Coronary artery (tissue), 2 donors: ENCODE measurements around the gene ARL6IP5.

Experiments used
- DNase-seq: peaks from one replicate; pipeline ENCODE4 v3.0.0-alpha.2; 2017; ENCODE audit warnings: low spot score
- H3K27ac ChIP-seq, 2 donors: fragments of 200-600 bp; sonication (generic); one replicate each; pipeline ENCODE4 v1.5.1; 2016 to 2019
- H3K4me3 ChIP-seq: fragments of 200-600 bp; sonication (generic); 2 replicates; pipeline ENCODE4 v1.5.1; 2016; ENCODE audit warnings: mild to moderate bottlenecking, moderate library complexity
- TF ChIP-seq, protein P1 (sequence below): fragments of 200-600 bp; sonication (generic); IDR thresholded peaks from one replicate; pipeline ENCODE4 v1.5.1; 2019; ENCODE audit warnings: antibody characterized with exemption

Gene ARL6IP5

DNA sequence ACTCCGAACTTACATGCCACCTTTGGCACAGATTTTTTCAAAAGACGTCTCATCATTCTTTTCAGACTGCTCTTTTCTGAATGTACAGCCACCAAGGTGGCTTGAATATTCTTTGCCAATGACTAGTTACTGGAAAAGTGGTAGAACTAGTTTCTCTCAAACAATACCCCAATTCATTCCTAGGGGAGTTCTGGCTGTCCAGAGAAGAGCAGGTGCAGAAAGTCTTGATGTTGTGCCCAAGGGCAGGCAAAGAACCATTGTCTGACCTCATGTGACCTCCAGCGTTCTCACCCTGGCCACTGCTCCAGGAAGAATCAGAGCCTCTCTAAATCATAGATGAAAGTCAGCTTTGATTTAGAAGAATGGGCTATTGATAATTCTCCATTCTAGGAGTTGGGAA, 32.2 kb downstream of the ARL6IP5 start:
- Histone ChIP-seq H3K27ac (no peak overlapping the region), H3K4me3 (no peak overlapping the region)
- DNase-seq: no peak
- TF ChIP-seq, protein P1, sequence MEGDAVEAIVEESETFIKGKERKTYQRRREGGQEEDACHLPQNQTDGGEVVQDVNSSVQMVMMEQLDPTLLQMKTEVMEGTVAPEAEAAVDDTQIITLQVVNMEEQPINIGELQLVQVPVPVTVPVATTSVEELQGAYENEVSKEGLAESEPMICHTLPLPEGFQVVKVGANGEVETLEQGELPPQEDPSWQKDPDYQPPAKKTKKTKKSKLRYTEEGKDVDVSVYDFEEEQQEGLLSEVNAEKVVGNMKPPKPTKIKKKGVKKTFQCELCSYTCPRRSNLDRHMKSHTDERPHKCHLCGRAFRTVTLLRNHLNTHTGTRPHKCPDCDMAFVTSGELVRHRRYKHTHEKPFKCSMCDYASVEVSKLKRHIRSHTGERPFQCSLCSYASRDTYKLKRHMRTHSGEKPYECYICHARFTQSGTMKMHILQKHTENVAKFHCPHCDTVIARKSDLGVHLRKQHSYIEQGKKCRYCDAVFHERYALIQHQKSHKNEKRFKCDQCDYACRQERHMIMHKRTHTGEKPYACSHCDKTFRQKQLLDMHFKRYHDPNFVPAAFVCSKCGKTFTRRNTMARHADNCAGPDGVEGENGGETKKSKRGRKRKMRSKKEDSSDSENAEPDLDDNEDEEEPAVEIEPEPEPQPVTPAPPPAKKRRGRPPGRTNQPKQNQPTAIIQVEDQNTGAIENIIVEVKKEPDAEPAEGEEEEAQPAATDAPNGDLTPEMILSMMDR: no peak

- no peak overlapping the region for H3K4me3 ChIP-seq
- DNase-seq: no peak
- H3K27ac ChIP-seq: no peak overlapping the region
- TF ChIP-seq, protein P1: no peak
Observed at GRCh38 chr3:69118555-69118954, 33.8 kb downstream of the ARL6IP5 start.

DNA sequence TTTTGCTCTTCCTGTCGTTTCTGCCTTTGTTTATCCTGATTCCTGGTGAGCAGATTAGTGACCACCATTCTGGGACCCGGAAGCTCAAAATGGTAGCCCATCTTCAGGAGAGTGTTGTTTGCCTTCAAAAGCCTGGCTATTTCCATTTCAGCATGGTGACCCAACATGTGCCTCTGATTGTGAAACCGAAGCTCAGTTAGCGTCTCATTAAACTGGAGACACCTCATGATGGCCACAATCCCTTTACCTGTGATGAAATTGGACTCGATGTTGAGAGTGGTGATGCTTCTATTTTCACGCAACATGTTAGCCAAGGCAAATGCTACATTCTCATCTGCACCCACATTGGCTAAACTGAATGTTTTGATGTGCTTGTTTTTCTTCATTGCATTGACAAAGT, 34.4 kb downstream of the ARL6IP5 start:
- Histone ChIP-seq H3K27ac (no peak overlapping the region), H3K4me3 (no peak overlapping the region)

DNA sequence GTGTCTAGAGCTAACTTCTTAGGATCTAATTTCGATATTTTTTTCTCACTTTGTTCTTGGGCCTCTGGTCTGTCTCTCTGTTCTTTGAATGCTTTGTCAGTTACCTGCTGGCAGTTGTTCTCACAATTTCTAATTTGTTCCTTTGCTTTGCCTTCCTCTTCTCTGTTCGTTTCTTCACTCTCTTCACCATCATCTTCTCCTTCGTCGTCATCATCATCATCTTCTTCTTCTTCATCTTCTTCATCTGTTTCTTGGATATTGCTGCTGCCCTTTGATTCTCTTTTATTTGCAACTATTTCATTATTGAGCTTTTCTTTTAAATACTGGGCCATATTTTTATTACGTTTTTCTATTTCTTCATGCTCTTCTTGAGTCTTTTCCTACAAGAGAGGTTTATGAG, 34.9 kb downstream of the ARL6IP5 start:
- H3K4me3 ChIP-seq: no peak overlapping the region
- H3K27ac ChIP-seq: no peak overlapping the region
- DNase-seq: no peak

More for the DNA sequence above, 34.4 kb downstream of the ARL6IP5 start:
- TF ChIP-seq, protein P1: no peak
- no peak for DNase-seq

DNA sequence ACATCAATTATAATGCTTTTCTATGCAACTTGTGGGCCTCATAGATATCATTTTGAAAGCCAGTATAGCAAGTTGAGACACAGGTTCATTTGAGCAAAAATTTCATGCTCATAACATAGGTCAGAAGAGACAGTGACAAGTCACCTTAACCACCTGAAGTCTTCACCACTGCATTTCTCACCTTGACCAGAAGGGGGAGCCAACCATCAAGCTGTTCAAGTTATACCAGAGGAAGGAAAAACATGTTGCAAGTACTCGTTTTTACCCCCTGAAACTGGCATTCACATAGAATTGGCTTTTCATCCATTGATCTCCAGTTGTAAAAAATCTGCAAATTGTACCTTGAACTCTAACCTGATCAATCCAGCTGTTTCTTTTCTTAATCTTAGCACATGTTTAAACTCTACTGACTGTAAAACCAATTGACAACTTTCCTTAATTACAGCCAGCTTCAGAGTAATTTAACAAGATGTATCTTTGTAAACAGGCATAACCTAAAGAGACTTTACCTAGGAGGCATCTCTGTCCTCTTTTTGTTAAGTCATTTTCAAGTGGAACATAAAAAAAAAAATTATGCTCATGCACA, 36.2 kb downstream of the ARL6IP5 start:
- Histone ChIP-seq H3K27ac (no peak overlapping the region), H3K4me3 (no peak overlapping the region)
- no peak for DNase-seq
- TF ChIP-seq, protein P1: peak; percentile 95

More for the DNA sequence above, 34.9 kb downstream of the ARL6IP5 start:
- TF ChIP-seq, protein P1: no peak

GRCh38 chr3:69121513-69121912, 36.8 kb downstream of the ARL6IP5 start:
- TF ChIP-seq, protein P1: no peak
- DNase-seq: no peak
- H3K27ac ChIP-seq: no peak overlapping the region
- H3K4me3 ChIP-seq: no peak overlapping the region

DNA sequence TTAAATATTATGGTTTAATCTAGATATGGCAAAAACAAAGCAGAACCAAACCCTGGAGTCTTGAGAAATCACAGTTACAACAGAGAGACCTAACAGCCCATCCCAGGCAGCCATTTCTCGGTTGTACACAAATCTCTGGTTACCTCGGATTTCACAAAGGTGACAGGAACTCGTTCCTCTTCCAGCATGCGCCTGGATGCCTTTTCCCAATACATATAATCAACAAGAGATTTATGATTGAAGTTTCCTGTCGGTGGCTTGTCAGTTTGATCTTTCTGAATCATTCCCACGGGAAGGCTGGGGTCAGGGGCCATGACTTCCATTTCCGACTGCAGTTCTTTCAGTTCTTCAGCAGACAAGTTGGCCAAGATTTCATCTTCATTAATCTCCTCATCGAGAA, 37.2 kb downstream of the ARL6IP5 start:
- no peak overlapping the region for H3K27ac ChIP-seq
- peak overlapping the region; percentile 22 for H3K4me3 ChIP-seq
- DNase-seq: no peak
- TF ChIP-seq, protein P1: no peak
